HG03103 (cell line): ENCODE measurements around the gene AQP6.

ENCODE experiments used
- ATAC-seq: cut with Tn5 transposase; IDR thresholded peaks from one replicate; pipeline ENCODE4 v1.9.1; 2021; ENCODE audit warnings: low read depth; ENCODE audit not compliant: unreplicated experiment

AQP6 gene

DNA sequence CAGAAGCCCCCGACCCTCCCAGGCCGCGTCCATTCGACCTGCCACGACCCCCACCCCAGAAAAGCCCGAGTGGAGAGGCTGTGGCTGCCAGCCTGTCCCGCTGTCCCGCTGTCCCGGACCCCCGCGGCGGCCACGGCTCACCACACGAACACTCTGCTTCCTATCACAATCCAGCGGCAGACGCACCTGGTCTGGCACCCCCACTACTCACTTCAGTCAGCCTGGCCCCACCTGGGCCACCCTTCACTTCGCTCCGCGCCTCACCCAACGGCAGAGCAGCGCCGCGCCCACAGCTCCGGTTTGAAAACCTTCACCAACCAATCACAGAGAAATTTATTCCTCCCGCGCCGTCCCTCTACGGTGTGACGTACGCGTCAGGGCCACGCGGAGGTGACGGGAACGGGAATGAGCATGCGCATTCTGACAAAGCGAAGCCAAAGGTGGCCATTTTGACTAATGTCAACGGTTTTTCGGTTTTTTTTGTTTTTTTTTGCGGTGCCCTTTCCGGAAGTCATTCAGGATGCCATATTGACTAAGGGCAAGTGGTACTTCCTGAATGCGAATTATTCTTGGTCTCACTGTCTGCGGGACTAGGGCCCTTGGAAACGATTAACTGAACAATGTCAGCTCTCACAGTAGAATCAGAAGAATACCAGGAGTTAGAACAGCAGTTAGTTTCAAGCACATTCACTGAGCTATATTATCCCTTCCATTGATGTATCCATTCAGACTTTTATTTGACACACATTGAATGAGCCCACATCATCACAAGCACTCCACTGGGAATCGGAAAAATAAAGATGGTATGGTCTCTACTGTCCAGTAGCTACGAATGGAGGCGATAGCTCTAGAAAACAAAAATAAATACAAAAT is 52.7 kb downstream of the AQP6 start, which contains the start of gene RACGAP1:
RACGAP1 (minus strand) TSS at position 308 of the 873 bp plus-strand sequence. CDS start 8,779 bp downstream, outside the sequence.
- ATAC-seq: peak; percentile 96

DNA sequence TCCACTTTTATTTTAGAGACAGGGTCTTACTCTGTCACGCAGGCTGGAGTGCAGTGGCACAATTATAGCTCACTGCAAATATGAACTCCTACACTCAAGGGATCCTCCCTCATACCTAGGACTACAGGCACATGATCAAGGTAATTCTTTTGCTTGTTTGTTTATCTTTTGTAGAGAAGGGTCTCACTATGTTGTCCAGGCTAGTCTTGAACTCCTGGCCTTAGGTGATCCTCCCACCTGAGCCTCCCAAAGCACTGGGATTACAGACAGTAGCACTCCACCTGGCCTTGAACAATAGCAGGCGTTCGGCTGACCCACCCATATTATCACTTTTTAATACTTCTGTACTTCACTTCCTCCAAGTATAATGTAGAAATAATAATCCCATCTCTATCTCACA is 53.9 kb downstream of the AQP6 start:
- no peak for ATAC-seq
